HUES48 (cell line): ENCODE results near the gene LACRT.
A peak's percentile ranks its signal among the peaks of the same experiment; 100 is the strongest.

Source experiments
- H3K27ac ChIP-seq: one replicate; pipeline ENCODE4 v1.7.0; 2013; ENCODE audit warnings: low read depth, low read length, inconsistent platforms
- H3K27me3 ChIP-seq: 2 replicates; pipeline ENCODE4 v1.6.1; 2013; ENCODE audit warnings: mild to moderate bottlenecking, low read length; ENCODE audit not compliant: control insufficient read depth, insufficient read depth
- H3K36me3 ChIP-seq: 2 replicates; pipeline ENCODE4 v1.6.1; 2013; ENCODE audit warnings: low read length; ENCODE audit not compliant: control insufficient read depth, insufficient read depth
- H3K4me1 ChIP-seq: 2 replicates; pipeline ENCODE4 v1.6.1; 2013; ENCODE audit warnings: mild to moderate bottlenecking, low read length; ENCODE audit not compliant: control insufficient read depth, insufficient read depth
- H3K4me3 ChIP-seq: 2 replicates; pipeline ENCODE4 v1.5.1; 2013; ENCODE audit warnings: mild to moderate bottlenecking, low read depth, low read length
- H3K9ac ChIP-seq: 2 replicates; pipeline ENCODE4 v1.6.1; 2013; ENCODE audit warnings: mild to moderate bottlenecking, low read depth, low read length, moderate library complexity
- H3K9me3 ChIP-seq: 2 replicates; pipeline ENCODE4 v1.6.1; 2013; ENCODE audit warnings: low read length; ENCODE audit not compliant: control insufficient read depth, insufficient read depth

LACRT gene

GRCh38 chr12:54588110-54588889 lies 46.4 kb downstream of the LACRT start, which contains the start of gene PPP1R1A:
PPP1R1A (minus strand) TSS chr12:54588659; CDS start chr12:54588488, 171 bp downstream.
- Histone ChIP-seq H3K27ac (no peak within 1 kb of the TSS), H3K4me3 (peak within 1 kb of the TSS; percentile 67), H3K9ac (no peak within 1 kb of the TSS)

DNA sequence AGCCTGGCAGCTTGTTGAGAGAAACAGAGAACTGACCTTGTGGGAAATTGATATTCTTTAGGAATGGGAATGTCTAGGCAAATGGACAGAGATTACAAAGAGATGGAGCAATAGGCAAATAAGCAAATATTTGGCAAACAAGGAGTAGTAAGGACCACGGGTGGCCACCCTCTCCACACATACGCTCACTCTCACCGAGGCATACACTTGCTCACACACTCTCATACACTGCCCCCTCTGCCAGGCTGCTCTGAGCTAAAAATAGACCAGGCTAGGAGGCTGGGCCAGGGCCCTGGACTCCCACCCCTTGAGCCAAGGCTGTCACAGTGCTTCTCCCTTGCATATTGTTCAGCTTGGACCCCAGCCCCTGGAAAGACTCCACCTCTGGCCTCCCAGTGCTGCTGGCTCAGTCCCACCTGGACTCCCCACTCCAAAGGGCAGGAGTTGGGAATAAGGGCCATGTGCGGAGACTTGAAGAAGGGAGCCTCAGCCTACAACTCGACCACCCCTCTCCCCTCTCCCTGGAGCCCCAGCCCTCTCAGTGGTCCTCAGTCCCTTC lies 47.3 kb downstream of the LACRT start:
- peak overlapping the region; percentile 67 for H3K4me3 ChIP-seq
- H3K27me3 ChIP-seq = peaks cover 58% of the 10 kb centered on the region
- H3K27ac ChIP-seq = no peak overlapping the region

More at GRCh38 chr12:54588110-54588889, 46.4 kb downstream of the LACRT start, which contains the start of gene PPP1R1A:
- Histone ChIP-seq H3K4me1 (peaks cover 28% of the 10 kb centered on the region), H3K9me3 (no peaks in the 10 kb centered on the region), H3K27me3 (peaks cover 64% of the 10 kb centered on the region), H3K36me3 (no peaks in the 10 kb centered on the region)

DNA sequence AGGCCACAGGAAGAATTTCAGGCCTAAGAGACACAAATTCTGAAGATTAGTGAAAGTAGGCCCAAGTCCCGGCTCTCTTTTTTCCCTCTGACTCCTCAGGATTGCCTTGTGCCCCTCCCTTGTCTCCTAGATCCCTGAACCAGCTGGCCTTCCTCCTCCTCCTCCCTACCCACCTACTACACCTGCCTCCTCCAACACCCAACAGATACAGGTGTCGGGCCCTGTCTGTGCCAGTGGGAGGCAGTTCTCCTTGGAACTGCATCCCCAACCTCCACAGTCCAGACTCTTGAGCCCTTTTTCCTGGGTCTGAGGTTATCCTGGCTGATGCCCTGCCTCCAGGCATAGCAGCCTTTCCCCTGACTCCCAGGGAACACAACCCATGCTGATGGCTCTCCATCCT lies 48.1 kb downstream of the LACRT start:
- peaks cover 28% of the 10 kb centered on the region for H3K4me1 ChIP-seq
- peaks cover 50% of the 10 kb centered on the region for H3K27me3 ChIP-seq
- H3K4me3 ChIP-seq = no peak overlapping the region
- H3K36me3 ChIP-seq = no peaks in the 10 kb centered on the region
- no peak overlapping the region for H3K27ac ChIP-seq
- H3K9me3 ChIP-seq = no peaks in the 10 kb centered on the region
- H3K9ac ChIP-seq = no peak overlapping the region

More for the DNA sequence above, 47.3 kb downstream of the LACRT start:
- H3K9me3 ChIP-seq = no peaks in the 10 kb centered on the region
- no peaks in the 10 kb centered on the region for H3K36me3 ChIP-seq
- H3K9ac ChIP-seq = no peak overlapping the region
- peaks cover 28% of the 10 kb centered on the region for H3K4me1 ChIP-seq

- Histone ChIP-seq H3K27ac (no peak overlapping the region), H3K4me1 (peaks cover 22% of the 10 kb centered on the region), H3K27me3 (peaks cover 37% of the 10 kb centered on the region), H3K4me3 (no peak overlapping the region), H3K9ac (no peak overlapping the region), H3K36me3 (no peaks in the 10 kb centered on the region), H3K9me3 (no peaks in the 10 kb centered on the region)
Observed at GRCh38 chr12:54585243-54585642, 49.5 kb downstream of the LACRT start.

GRCh38 chr12:54584128-54584527 lies 50.6 kb downstream of the LACRT start:
- no peak overlapping the region for H3K27ac ChIP-seq
- H3K4me3 ChIP-seq = no peak overlapping the region
- H3K4me1 ChIP-seq = peaks cover 20% of the 10 kb centered on the region
- no peak overlapping the region for H3K9ac ChIP-seq
- H3K9me3 ChIP-seq = no peaks in the 10 kb centered on the region
- H3K36me3 ChIP-seq = no peaks in the 10 kb centered on the region
- H3K27me3 ChIP-seq = peaks cover 26% of the 10 kb centered on the region

- no peaks in the 10 kb centered on the region for H3K36me3 ChIP-seq
- peaks cover 22% of the 10 kb centered on the region for H3K27me3 ChIP-seq
- H3K4me3 ChIP-seq = no peak overlapping the region
- H3K9me3 ChIP-seq = no peaks in the 10 kb centered on the region
- H3K9ac ChIP-seq = no peak overlapping the region
- peaks cover 16% of the 10 kb centered on the region for H3K4me1 ChIP-seq
- no peak overlapping the region for H3K27ac ChIP-seq
Observed at GRCh38 chr12:54583726-54584125, 51.0 kb downstream of the LACRT start.

DNA sequence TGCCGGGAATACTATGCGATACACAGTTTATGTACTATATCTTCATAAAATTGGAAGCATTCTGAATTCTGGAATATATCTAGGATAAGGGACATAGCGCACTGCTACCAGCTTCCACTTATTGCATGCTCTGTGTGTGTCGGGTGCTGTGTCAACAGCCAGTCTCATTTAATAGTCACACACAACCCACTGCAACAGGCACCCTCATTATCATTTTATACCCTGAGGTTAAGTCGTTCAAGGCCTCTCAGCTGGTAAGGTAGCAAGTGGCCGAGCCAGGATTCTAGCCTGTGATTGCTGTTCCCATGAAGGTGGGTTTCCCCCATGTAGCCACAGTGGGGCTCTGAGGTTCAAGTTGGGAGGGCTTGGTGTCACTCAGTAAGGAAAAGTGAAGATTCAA lies 53.3 kb downstream of the LACRT start:
- H3K27ac ChIP-seq = no peak overlapping the region
- H3K4me3 ChIP-seq = no peak overlapping the region
- H3K9ac ChIP-seq = no peak overlapping the region
- no peaks in the 10 kb centered on the region for H3K9me3 ChIP-seq
- H3K4me1 ChIP-seq = peaks cover 8% of the 10 kb centered on the region; the same call in 1 of the 2 replicates
- no peaks in the 10 kb centered on the region for H3K36me3 ChIP-seq
- peaks cover 4% of the 10 kb centered on the region; the same call in 1 of the 2 replicates for H3K27me3 ChIP-seq
